ENCODE results near the gene C16orf92. TPM values are rescaled to one million over a fixed set of nuclear protein-coding genes. Genes with fewer than 3 reads are reported as not detected.
A peak's percentile ranks its signal among the peaks of the same experiment; 100 is the strongest.
"Not testable (repeated sequence)": the region's sequence is repeated elsewhere in the genome, so short reads cannot be mapped to it uniquely, and the experiment has no call there.

C16orf92 gene
- total RNA-seq, 1 donor from 2014 or later = not detected

- H3K79me2 ChIP-seq (ENCODE audit: low read depth) = no peaks in the 10 kb centered on the region
- H4K20me1 ChIP-seq (ENCODE audit: low read depth) = no peaks in the 10 kb centered on the region
- no peak overlapping the region for H3K27ac ChIP-seq
- peaks cover 16% of the 10 kb centered on the region for H3K4me1 ChIP-seq
- H3K9me3 Mint-ChIP-seq = peaks cover 2% of the 10 kb centered on the region
- peak overlapping the region; percentile 88 for H3K4me2 ChIP-seq
- H3K36me3 Mint-ChIP-seq = peaks cover 3% of the 10 kb centered on the region
- peaks cover 15% of the 10 kb centered on the region for H3K4me1 Mint-ChIP-seq
- peak overlapping the region; percentile 61 for H3K4me3 ChIP-seq
- H3F3A ChIP-seq (ENCODE audit: low read depth) = peaks cover 15% of the 10 kb centered on the region
- no peaks in the 10 kb centered on the region for H3K36me3 ChIP-seq
- peaks cover 41% of the 10 kb centered on the region for H3K27me3 ChIP-seq
- H3K27me3 Mint-ChIP-seq (ENCODE audit: insufficient read depth, low read depth) = peaks cover 9% of the 10 kb centered on the region
- no peak for DNase-seq (ENCODE audit: low spot score)
- no peaks in the 10 kb centered on the region for H3K9me3 ChIP-seq (ENCODE audit: low read depth)
- TF ChIP-seq EZH2 (IDR thresholded peaks at IDR 0.05) (no peak), CTCF (IDR thresholded peaks at IDR 0.05) (no peak), EZH2phosphoT487 (IDR thresholded peaks at IDR 0.05) (no peak)
- no peak overlapping the region for H3K27ac Mint-ChIP-seq
- H3K4me3 Mint-ChIP-seq = peak overlapping the region; percentile 87
- peak overlapping the region; percentile 48 for H2AFZ ChIP-seq (replicated peaks)
- no peak overlapping the region for H3K9ac ChIP-seq
Observed at GRCh38 chr16:30009990-30010843, 12.8 kb upstream of the C16orf92 start.

GRCh38 chr16:30010844-30011713 lies 11.9 kb upstream of the C16orf92 start, which contains the start of gene DOC2A:
TSS of gene DOC2A (minus strand) at chr16:30011027. CDS start at chr16:30010222, 805 bp downstream.
- peaks cover 15% of the 10 kb centered on the region for H3F3A ChIP-seq (ENCODE audit: low read depth)
- Mint-ChIP-seq H3K27ac (no peak within 1 kb of the TSS), H3K4me1 (peaks cover 15% of the 10 kb centered on the region), H3K36me3 (peaks cover 3% of the 10 kb centered on the region), H3K4me3 (peak within 1 kb of the TSS; percentile 88), H3K27me3 (ENCODE audit: insufficient read depth, low read depth) (peaks cover 9% of the 10 kb centered on the region), H3K9me3 (peaks cover 2% of the 10 kb centered on the region)
- H3K27me3 ChIP-seq = peaks cover 41% of the 10 kb centered on the region
- H3K9me3 ChIP-seq (ENCODE audit: low read depth) = no peaks in the 10 kb centered on the region
- peak within 1 kb of the TSS; percentile 61 for H3K4me3 ChIP-seq
- peak; percentile 78 for DNase-seq (ENCODE audit: low spot score)
- peak within 1 kb of the TSS; percentile 48 for H2AFZ ChIP-seq (replicated peaks)
- H3K36me3 ChIP-seq = no peaks in the 10 kb centered on the region
- no peaks in the 10 kb centered on the region for H4K20me1 ChIP-seq (ENCODE audit: low read depth)
- peak within 1 kb of the TSS; percentile 88 for H3K4me2 ChIP-seq
- H3K27ac ChIP-seq = no peak within 1 kb of the TSS
- TF ChIP-seq EZH2phosphoT487 (IDR thresholded peaks at IDR 0.05) (no peak), EZH2 (IDR thresholded peaks at IDR 0.05) (peak; percentile 33), CTCF (IDR thresholded peaks at IDR 0.05) (no peak)
- H3K9ac ChIP-seq = no peak within 1 kb of the TSS
- H3K4me1 ChIP-seq = peaks cover 16% of the 10 kb centered on the region
- H3K79me2 ChIP-seq (ENCODE audit: low read depth) = no peaks in the 10 kb centered on the region

- Histone ChIP-seq H3K27ac (no peak overlapping the region), H3K27me3 (peaks cover 41% of the 10 kb centered on the region), H3F3A (ENCODE audit: low read depth) (peaks cover 15% of the 10 kb centered on the region), H4K20me1 (ENCODE audit: low read depth) (no peaks in the 10 kb centered on the region), H3K9me3 (ENCODE audit: low read depth) (no peaks in the 10 kb centered on the region), H3K79me2 (ENCODE audit: low read depth) (no peaks in the 10 kb centered on the region), H3K4me2 (peak overlapping the region; percentile 88), H3K9ac (no peak overlapping the region), H3K4me3 (peak overlapping the region; percentile 61), H3K36me3 (no peaks in the 10 kb centered on the region), H3K4me1 (peaks cover 16% of the 10 kb centered on the region), H2AFZ (replicated peaks) (peak overlapping the region; percentile 48)
- H3K9me3 Mint-ChIP-seq = peaks cover 2% of the 10 kb centered on the region
- H3K4me3 Mint-ChIP-seq = peak overlapping the region; percentile 88
- no peak for DNase-seq (ENCODE audit: low spot score)
- TF ChIP-seq CTCF (IDR thresholded peaks at IDR 0.05) = no peak
- peak; percentile 5 for TF ChIP-seq EZH2phosphoT487 (IDR thresholded peaks at IDR 0.05)
- no peak for TF ChIP-seq EZH2 (IDR thresholded peaks at IDR 0.05)
- peaks cover 9% of the 10 kb centered on the region for H3K27me3 Mint-ChIP-seq (ENCODE audit: insufficient read depth, low read depth)
- peaks cover 3% of the 10 kb centered on the region for H3K36me3 Mint-ChIP-seq
- peak overlapping the region; percentile 76 for H3K27ac Mint-ChIP-seq
- H3K4me1 Mint-ChIP-seq = peaks cover 15% of the 10 kb centered on the region
Observed at GRCh38 chr16:30011714-30012504, 11.1 kb upstream of the C16orf92 start.

GRCh38 chr16:30012598-30012997 lies 10.4 kb upstream of the C16orf92 start:
- H3K27ac Mint-ChIP-seq; H3K27ac ChIP-seq; H3K4me2 ChIP-seq; H4K20me1 ChIP-seq (ENCODE audit: low read depth); H3K4me3 ChIP-seq; H3K36me3 Mint-ChIP-seq; H3K9me3 Mint-ChIP-seq; H2AFZ ChIP-seq (replicated peaks); H3K79me2 ChIP-seq (ENCODE audit: low read depth); H3K9ac ChIP-seq; H3K9me3 ChIP-seq (ENCODE audit: low read depth); H3K36me3 ChIP-seq; DNase-seq (ENCODE audit: low spot score): not testable (repeated sequence)
- H3K4me1 Mint-ChIP-seq = peaks cover 15% of the 10 kb centered on the region
- H3K27me3 Mint-ChIP-seq (ENCODE audit: insufficient read depth, low read depth) = peaks cover 11% of the 10 kb centered on the region
- Histone ChIP-seq H3F3A (ENCODE audit: low read depth) (peaks cover 15% of the 10 kb centered on the region), H3K4me1 (peaks cover 16% of the 10 kb centered on the region), H3K27me3 (peaks cover 41% of the 10 kb centered on the region)
- peak overlapping the region; percentile 88 for H3K4me3 Mint-ChIP-seq

Measured in neural progenitor cell (in vitro differentiated cells).